ENCODE results near the gene SEMA3D. TPM values are rescaled to one million over a fixed set of nuclear protein-coding genes. Genes with fewer than 3 reads are reported as not detected.

Gene SEMA3D
- total RNA-seq, 3 donors from 2014 or later (not counting 1 experiment from before 2014, with no cell fraction given), result not detected

- Histone ChIP-seq H3K36me3 (ENCODE audit: control insufficient read depth, insufficient read depth, low read length) (no peaks in the 10 kb centered on the region), H3K9me3 (ENCODE audit: control insufficient read depth, insufficient read depth, low read length) (no peaks in the 10 kb centered on the region), H3K4me3 (ENCODE audit: low read length) (no peak overlapping the region), H3K27ac (ENCODE audit: low read length) (no peak overlapping the region), H3K4me1 (ENCODE audit: control insufficient read depth, insufficient read depth, low read length) (no peaks in the 10 kb centered on the region), H3K27me3 (ENCODE audit: control insufficient read depth, insufficient read depth, low read length) (no peaks in the 10 kb centered on the region)
- no peak for TF ChIP-seq CTCF (IDR thresholded peaks at IDR 0.05)
- ATAC-seq (no peak), DNase-seq (no peak)
- H3K27ac Mint-ChIP-seq, result no peak overlapping the region
- H3K4me3 Mint-ChIP-seq, result no peak overlapping the region
- H3K27me3 Mint-ChIP-seq (ENCODE audit: low read depth in 2 of 2), result no peaks in the 10 kb centered on the region
- no CpG with 5 or more reads among the region's 1 CpG for WGBS (ENCODE audit: insufficient coverage)
- H3K9me3 Mint-ChIP-seq, result peaks cover 14 to 30% of the 10 kb centered on the region in 2 donors
- intact Hi-C loops (cut with micrococcal nuclease), result no loop called here
- no peaks in the 10 kb centered on the region for H3K4me1 Mint-ChIP-seq
- peaks cover 8% of the 10 kb centered on the region for H3K36me3 Mint-ChIP-seq
Measured at GRCh38 chr7:85164376-85164775, 22.5 kb downstream of the SEMA3D start.

GRCh38 chr7:85162721-85163120 is 24.1 kb downstream of the SEMA3D start:
- TF ChIP-seq CTCF (IDR thresholded peaks at IDR 0.05), result no peak
- no peak for DNase-seq

GRCh38 chr7:85160223-85160622 is 26.6 kb downstream of the SEMA3D start:
- H3K27ac Mint-ChIP-seq, result no peak overlapping the region

More at GRCh38 chr7:85162721-85163120, 24.1 kb downstream of the SEMA3D start:
- no peaks in the 10 kb centered on the region for H3K27me3 Mint-ChIP-seq (ENCODE audit: low read depth in 2 of 2)
- WGBS (ENCODE audit: insufficient coverage), result 91% methylated on average over 3 of the region's 4 CpGs
- ATAC-seq, result no peak
- Histone ChIP-seq H3K4me3 (ENCODE audit: low read length) (no peak overlapping the region), H3K4me1 (ENCODE audit: control insufficient read depth, insufficient read depth, low read length) (no peaks in the 10 kb centered on the region), H3K27ac (ENCODE audit: low read length) (no peak overlapping the region), H3K27me3 (ENCODE audit: control insufficient read depth, insufficient read depth, low read length) (no peaks in the 10 kb centered on the region), H3K9me3 (ENCODE audit: control insufficient read depth, insufficient read depth, low read length) (no peaks in the 10 kb centered on the region), H3K36me3 (ENCODE audit: control insufficient read depth, insufficient read depth, low read length) (no peaks in the 10 kb centered on the region)
- H3K4me3 Mint-ChIP-seq, result no peak overlapping the region
- no peak overlapping the region for H3K27ac Mint-ChIP-seq
- no peaks in the 10 kb centered on the region for H3K4me1 Mint-ChIP-seq
- peaks cover 20% of the 10 kb centered on the region for H3K36me3 Mint-ChIP-seq
- H3K9me3 Mint-ChIP-seq, result peaks cover 19 to 38% of the 10 kb centered on the region in 2 donors
- intact Hi-C loops (cut with micrococcal nuclease), result no loop called here

More at GRCh38 chr7:85160223-85160622, 26.6 kb downstream of the SEMA3D start:
- WGBS (ENCODE audit: insufficient coverage), result 79% methylated on average over 5 of the region's 5 CpGs
- H3K9me3 Mint-ChIP-seq, result peaks cover 17 to 34% of the 10 kb centered on the region in 2 donors
- H3K27me3 Mint-ChIP-seq (ENCODE audit: low read depth in 2 of 2), result no peaks in the 10 kb centered on the region
- Histone ChIP-seq H3K9me3 (ENCODE audit: control insufficient read depth, insufficient read depth, low read length) (no peaks in the 10 kb centered on the region), H3K36me3 (ENCODE audit: control insufficient read depth, insufficient read depth, low read length) (no peaks in the 10 kb centered on the region), H3K27me3 (ENCODE audit: control insufficient read depth, insufficient read depth, low read length) (no peaks in the 10 kb centered on the region), H3K27ac (ENCODE audit: low read length) (no peak overlapping the region), H3K4me1 (ENCODE audit: control insufficient read depth, insufficient read depth, low read length) (no peaks in the 10 kb centered on the region), H3K4me3 (ENCODE audit: low read length) (no peak overlapping the region)
- no peak overlapping the region for H3K4me3 Mint-ChIP-seq
- H3K36me3 Mint-ChIP-seq, result peaks cover 20% of the 10 kb centered on the region
- H3K4me1 Mint-ChIP-seq, result no peaks in the 10 kb centered on the region
- intact Hi-C loops (cut with micrococcal nuclease), result no loop called here
- TF ChIP-seq CTCF (IDR thresholded peaks at IDR 0.05), result no peak
- DNase-seq (no peak), ATAC-seq (no peak)

All from natural killer cell (primary cell).